Endothelial cell of umbilical vein (primary cell): ENCODE measurements around the gene RBM17. TPM values are rescaled to one million over a fixed set of nuclear protein-coding genes. Genes with fewer than 3 reads are reported as not detected.

Experiments
- BruUV-seq: library from RNA; stranded (reverse); fragments of 400-500 nt; replicated peaks from 2 replicates; lab custom pipeline; 2021; lab: Mats Ljungman, UMichigan
- CTCF ChIA-PET: fragments of 300-600, 350-600 bp; sonication (Branson Sonifier 250); formaldehyde crosslinking; loops from one replicate; lab custom pipeline; 2021; ENCODE audit warnings: antibody characterized with exemption, inconsistent platforms; lab: Charles Lee
- POLR2A ChIA-PET: fragments of 300-600, 350-600 bp; sonication (Branson Sonifier 250); formaldehyde crosslinking; loops from one replicate; lab custom pipeline; 2021; ENCODE audit warnings: antibody characterized with exemption, inconsistent platforms; lab: Charles Lee
- DNase-seq: peaks from one replicate; pipeline ENCODE4 v3.0.0-alpha.2; 2011; ENCODE audit warnings: low read depth, low spot score
- FAIRE-seq: peaks from 2 replicates; lab custom pipeline; 2011; peaks lifted over from hg19 to GRCh38; lab: Jason Lieb, UNC
- H2AFZ ChIP-seq: 2 replicates; pipeline ENCODE4 v1.6.0; 2012; ENCODE audit warnings: low read depth, low read length, control low read depth, inconsistent platforms
- H3K27ac ChIP-seq: 2 replicates; pipeline ENCODE4 v1.5.1; 2011; ENCODE audit warnings: low read depth, mild to moderate bottlenecking, control low read depth, low read length, moderate library complexity; ENCODE audit not compliant: insufficient read depth
- H3K27me3 ChIP-seq, 2 experiments: 2 replicates each; pipeline versions ENCODE4 v1.6.0 to v1.6.1; 2011; ENCODE audit warnings: low read length in 2 of 2, mixed read lengths in 1 of 2; ENCODE audit not compliant: control insufficient read depth in 2 of 2, insufficient read depth in 2 of 2
- H3K36me3 ChIP-seq, 2 experiments: 2 replicates in 1 of 2; 3 replicates in 1 of 2; pipeline ENCODE4 v1.5.1; 2011; ENCODE audit warnings: low read length in 2 of 2, mild to moderate bottlenecking in 1 of 2, moderate library complexity in 1 of 2; ENCODE audit not compliant: control insufficient read depth in 2 of 2, insufficient read depth in 2 of 2; ENCODE audit errors: extremely low read depth in 1 of 2
- H3K4me1 ChIP-seq: 3 replicates; pipeline ENCODE4 v1.5.1; 2011; ENCODE audit warnings: mild to moderate bottlenecking, low read length; ENCODE audit not compliant: control insufficient read depth, insufficient read depth; ENCODE audit errors: extremely low read depth
- H3K4me2 ChIP-seq: 2 replicates; pipeline ENCODE4 v1.6.1; 2011; ENCODE audit warnings: low read length, control low read depth, mixed read lengths; ENCODE audit not compliant: insufficient read depth
- H3K4me3 ChIP-seq, 3 experiments: fragments of 200-600 bp in 1 of 3; sonication (generic), shearing (Covaris generic) in 1 of 3; replicated peaks in 1 of 3; 2 replicates each; pipeline ENCODE4 v1.5.1; 2011 to 2016; ENCODE audit warnings: control low read depth in 3 of 3, low read length in 3 of 3, mild to moderate bottlenecking in 2 of 3, inconsistent platforms in 1 of 3, low read depth in 1 of 3, moderate library complexity in 1 of 3; ENCODE audit not compliant: insufficient read depth in 1 of 3
- H3K79me2 ChIP-seq: 2 replicates; pipeline ENCODE4 v1.6.0; 2012; ENCODE audit warnings: low read length, inconsistent platforms; ENCODE audit not compliant: control insufficient read depth, insufficient read depth
- H3K9ac ChIP-seq: replicated peaks from 2 replicates; pipeline ENCODE3; 2011; ENCODE audit warnings: low read length, control low read depth; ENCODE audit not compliant: insufficient read depth; ENCODE audit errors: extremely low read depth
- H3K9me1 ChIP-seq: replicated peaks from 3 replicates; pipeline ENCODE4 v1.6.0; 2011; ENCODE audit warnings: mild to moderate bottlenecking, low read length; ENCODE audit not compliant: control insufficient read depth, insufficient read depth; ENCODE audit errors: extremely low read depth
- H3K9me3 ChIP-seq: replicated peaks from 2 replicates; pipeline ENCODE4 v1.5.1; 2012; ENCODE audit warnings: low read length, inconsistent platforms; ENCODE audit not compliant: control insufficient read depth, insufficient read depth
- H4K20me1 ChIP-seq: replicated peaks from 2 replicates; pipeline ENCODE3; 2011; ENCODE audit warnings: mild to moderate bottlenecking, low read length; ENCODE audit not compliant: control insufficient read depth, insufficient read depth; ENCODE audit errors: extremely low read depth
- CTCF ChIP-seq, 2 donors: IDR thresholded peaks; 1 replicate in 1 of 2; 2 replicates in 1 of 2; pipeline ENCODE4 v1.5.1; 2011; ENCODE audit warnings: low read length in 2 of 2, mild to moderate bottlenecking in 2 of 2, moderate library complexity in 2 of 2, control low read depth in 1 of 2, inconsistent platforms in 1 of 2, low read depth in 1 of 2; ENCODE audit not compliant: insufficient read depth in 1 of 2; ENCODE audit errors: extremely low read depth in 1 of 2
- EZH2 ChIP-seq: IDR thresholded peaks from 2 replicates; pipeline ENCODE4 v1.6.1; 2012; ENCODE audit warnings: borderline replicate concordance, low read depth, mild to moderate bottlenecking, moderate library complexity, low read length, inconsistent platforms; ENCODE audit not compliant: severe bottlenecking
- FOS ChIP-seq: IDR thresholded peaks from 2 replicates; pipeline ENCODE4 v1.6.1; 2011; ENCODE audit warnings: mild to moderate bottlenecking, low read length, moderate library complexity, borderline replicate concordance; ENCODE audit not compliant: insufficient read depth
- GATA2 ChIP-seq: IDR thresholded peaks from 2 replicates; pipeline ENCODE4 v1.7.0; 2011; ENCODE audit warnings: low read depth, mild to moderate bottlenecking, moderate library complexity, mixed read lengths, low read length; ENCODE audit not compliant: insufficient read length, insufficient read depth
- JUN ChIP-seq: IDR thresholded peaks from 2 replicates; pipeline ENCODE4 v1.6.1; 2011; ENCODE audit warnings: borderline replicate concordance, low read depth; ENCODE audit not compliant: insufficient read length, insufficient read depth
- MYC ChIP-seq: IDR thresholded peaks from one replicate; pipeline ENCODE4 v1.6.1; 2011; ENCODE audit warnings: mild to moderate bottlenecking, low read depth, low read length
- POLR2A ChIP-seq: IDR thresholded peaks from 2 replicates; pipeline ENCODE4 v1.6.1; 2012; ENCODE audit warnings: low read depth, mild to moderate bottlenecking, control low read depth, low read length
- POLR2AphosphoS5 ChIP-seq: IDR thresholded peaks from 2 replicates; pipeline ENCODE4 v1.6.1; 2012; ENCODE audit warnings: low read depth, mild to moderate bottlenecking, control low read depth, low read length, moderate library complexity; ENCODE audit not compliant: insufficient read depth
- dilution Hi-C: fragments of 300-500 bp; cut with MboI; formaldehyde crosslinking; loops from one replicate; pipeline ENCODE4 v1.15.0; 2019; ENCODE audit warnings: low sequenced_read_pairs; ENCODE audit not compliant: extremely low pct_ligation_motif_present
- intact Hi-C: fragments of 100-400 bp; cut with micrococcal nuclease; formaldehyde crosslinking; loops from one replicate; pipeline ENCODE4 v1.10.0; 2022
- polyA plus RNA-seq, 4 experiments: library from polyadenylated mRNA; depleted of rRNA in 3 of 4; stranded (reverse) in 3 of 4; unstranded in 1 of 4; fragments of >200 nt; gene quantifications; 2 replicates each; pipeline versions ENCODE4 v1.2.1 to v1.2.3, GENCODE V29; 2011 to 2012; ENCODE audit warnings: missing spikeins in 1 of 4
- total RNA-seq: library from RNA; stranded (reverse); gene quantifications from 2 replicates; pipeline ENCODE4 v1.2.3, GENCODE V29; 2021
- TF ChIP-seq, protein P1 (sequence below): IDR thresholded peaks from 2 replicates; pipeline ENCODE4 v1.6.1; 2011; ENCODE audit not compliant: insufficient read depth, insufficient read length

RBM17 gene
- total and polyA plus RNA-seq, 2 donors (not counting 3 experiments of a cell fraction or from before 2014, with no cell fraction given), result 23.1 to 148 TPM

- FAIRE-seq (no peak), DNase-seq (no peak)
- no peak for TF ChIP-seq MYC
- TF ChIP-seq CTCF (IDR thresholded peaks at IDR 0.05; ENCODE audit: extremely low read depth in 1 of 2, insufficient read depth in 1 of 2, low read depth in 1 of 2, low read length in 2 of 2), result no peak
- no peak for TF ChIP-seq POLR2A
- no peak for TF ChIP-seq JUN
- TF ChIP-seq, protein P1, sequence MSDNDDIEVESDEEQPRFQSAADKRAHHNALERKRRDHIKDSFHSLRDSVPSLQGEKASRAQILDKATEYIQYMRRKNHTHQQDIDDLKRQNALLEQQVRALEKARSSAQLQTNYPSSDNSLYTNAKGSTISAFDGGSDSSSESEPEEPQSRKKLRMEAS, result no peak
- no peak for TF ChIP-seq EZH2
- TF ChIP-seq FOS, result no peak
- TF ChIP-seq POLR2AphosphoS5, result no peak
- no peak for TF ChIP-seq GATA2
- Histone ChIP-seq H3K79me2 (peaks cover 45% of the 10 kb centered on the region), H2AFZ (no peak overlapping the region), H3K27me3 (no peaks in the 10 kb centered on the region), H3K4me3 (no peak overlapping the region), H3K9me1 (no peaks in the 10 kb centered on the region), H3K27ac (no peak overlapping the region), H3K4me1 (peaks cover 30% of the 10 kb centered on the region), H3K9ac (no peak overlapping the region), H3K9me3 (no peaks in the 10 kb centered on the region), H3K4me2 (no peak overlapping the region), H4K20me1 (no peaks in the 10 kb centered on the region), H3K36me3 (no peaks in the 10 kb centered on the region)
- intact Hi-C loops (no loop called here), dilution Hi-C loops (no loop called here)
- ChIA-PET CTCF (interaction anchor here (2.5 to 2.7 kb wide), 2 partner anchors 40 to 240 kb away, joined by 19 to 21 read pairs; partner anchors contain the start of gene PFKFB3), POLR2A (interaction anchor here (1.9 to 2.0 kb wide), 2 partner anchors 10 to 41 kb away, joined by 8 to 10 read pairs; partner anchors contain the start of gene PFKFB3)
- BruUV-seq, result no TSS peak
Measured at GRCh38 chr10:6161921-6162320, 73.1 kb downstream of the RBM17 start.
